HepG2 (cell line): ENCODE data around the gene ZBTB21. TPM values are rescaled to one million over a fixed set of nuclear protein-coding genes. Genes with fewer than 3 reads are reported as not detected.

ENCODE experiments used
- ATAC-seq: fragments of 200-7000 bp; cut with Tn5 transposase; 3 replicates; pipeline ENCODE4 v1.9.1; 2020; ENCODE audit warnings: mild to moderate bottlenecking, moderate library complexity
- BruUV-seq: library from RNA; stranded (reverse); fragments of 400-500 nt; replicated peaks from 2 replicates; lab custom pipeline; 2021; lab: Mats Ljungman, UMichigan
- CTCF ChIA-PET: fragments of 300-600 bp; formaldehyde crosslinking; extraction: SDS; loops from one replicate; lab custom pipeline; 2021; ENCODE audit warnings: low total read pairs, inconsistent platforms, low intra/inter-chr PET ratio; lab: Yijun Ruan, JAX
- POLR2A ChIA-PET: fragments of 350-600 bp; sonication (Branson Sonifier 250); formaldehyde crosslinking; loops from one replicate; lab custom pipeline; 2020; ENCODE audit warnings: antibody characterized with exemption, inconsistent platforms; lab: Yijun Ruan, JAX
- DNase-seq: peaks from one replicate; pipeline ENCODE4 v3.0.0-alpha.2; 2015; ENCODE audit warnings: low spot score
- FAIRE-seq: peaks from 3 replicates; lab custom pipeline; 2011; peaks lifted over from hg19 to GRCh38; lab: Jason Lieb, UNC
- H2AFZ ChIP-seq: one replicate; pipeline ENCODE4 v1.6.1; 2011; ENCODE audit warnings: low read length, inconsistent platforms
- H3K27ac ChIP-seq: fragments of 300-600 bp; 3 replicates; pipeline ENCODE4 v1.8.0; 2011; ENCODE audit warnings: mixed run types, mild to moderate bottlenecking, mixed read lengths, low read length, inconsistent platforms; ENCODE audit not compliant: insufficient read depth; ENCODE audit errors: extremely low read length
- H3K27me3 ChIP-seq, 2 experiments: fragments of 200-600 bp in 1 of 2; 2 replicates in 1 of 2; 3 replicates in 1 of 2; pipeline versions ENCODE4 v1.6.0 to v1.8.0; 2011; ENCODE audit warnings: low read length in 2 of 2, mild to moderate bottlenecking in 2 of 2, moderate library complexity in 2 of 2, inconsistent platforms in 1 of 2; ENCODE audit not compliant: insufficient read depth in 2 of 2, control insufficient read depth in 1 of 2
- H3K36me3 ChIP-seq, 2 experiments: fragments of 200-600 bp in 1 of 2; replicated peaks in 1 of 2; 2 replicates in 1 of 2; 3 replicates in 1 of 2; pipeline versions ENCODE4 v1.5.1 to v1.8.0; 2011; ENCODE audit warnings: low read length in 2 of 2, inconsistent platforms in 1 of 2; ENCODE audit not compliant: insufficient read depth in 2 of 2, control insufficient read depth in 1 of 2
- H3K4me1 ChIP-seq: 2 replicates; pipeline ENCODE4 v1.5.1; 2012; ENCODE audit warnings: low read length, inconsistent platforms; ENCODE audit not compliant: insufficient read depth
- H3K4me2 ChIP-seq: 2 replicates; pipeline ENCODE4 v1.6.0; 2011; ENCODE audit warnings: low read depth, low read length, inconsistent platforms
- H3K4me3 ChIP-seq, 3 experiments: fragments of 200-600 bp in 1 of 3; sonication (generic), shearing (Covaris generic) in 1 of 3; replicated peaks in 1 of 3; 2 replicates each; pipeline ENCODE4 v1.5.1; 2011 to 2016; ENCODE audit warnings: low read length in 3 of 3, inconsistent platforms in 2 of 3, low read depth in 2 of 3, mild to moderate bottlenecking in 2 of 3, control low read depth in 1 of 3, mixed read lengths in 1 of 3; ENCODE audit not compliant: insufficient read depth in 1 of 3
- H3K79me2 ChIP-seq: one replicate; pipeline ENCODE4 v1.6.1; 2011; ENCODE audit warnings: low read length, inconsistent platforms; ENCODE audit not compliant: insufficient read depth
- H3K9ac ChIP-seq: 2 replicates; pipeline ENCODE4 v1.6.0; 2011; ENCODE audit warnings: mild to moderate bottlenecking, low read depth, low read length, inconsistent platforms; ENCODE audit not compliant: insufficient read depth
- H3K9me3 ChIP-seq: 2 replicates; pipeline ENCODE4 v1.5.1; 2012; ENCODE audit warnings: mild to moderate bottlenecking, low read length
- H4K20me1 ChIP-seq: 2 replicates; pipeline ENCODE4 v1.6.0; 2011; ENCODE audit warnings: inconsistent platforms, mild to moderate bottlenecking, low read length, moderate library complexity; ENCODE audit not compliant: insufficient read depth
- CEBPG ChIP-seq: IDR thresholded peaks from 2 replicates; pipeline ENCODE4 v1.6.1; 2016
- FOXP4 ChIP-seq: sonication (generic); formaldehyde crosslinking; IDR thresholded peaks from 2 replicates; pipeline ENCODE4 v1.4.0; 2020; ENCODE audit warnings: missing genetic modification reagents
- GTF2F1 ChIP-seq: fragments of 150-350 bp; IDR thresholded peaks from 2 replicates; pipeline ENCODE4 v1.6.1; 2014; ENCODE audit warnings: low read length
- KDM3A ChIP-seq: IDR thresholded peaks from 2 replicates; pipeline ENCODE4 v1.6.1; 2018; ENCODE audit warnings: low read depth, missing compliant biosample characterization
- NFKBIZ ChIP-seq: IDR thresholded peaks from 2 replicates; pipeline ENCODE4 v1.6.1; 2018; ENCODE audit warnings: missing genetic modification reagents, missing compliant biosample characterization
- POLR2AphosphoS5 ChIP-seq: IDR thresholded peaks from 2 replicates; pipeline ENCODE4 v1.6.1; 2012; ENCODE audit warnings: low read depth, low read length
- SATB2 ChIP-seq: sonication (generic); formaldehyde crosslinking; IDR thresholded peaks from 2 replicates; pipeline ENCODE4 v1.5.0; 2020; ENCODE audit warnings: missing genetic modification reagents
- TGIF2 ChIP-seq: IDR thresholded peaks from 2 replicates; pipeline ENCODE4 v1.6.1; 2016; ENCODE audit warnings: control low read depth, missing compliant biosample characterization
- ZFX ChIP-seq: sonication (generic); formaldehyde crosslinking; IDR thresholded peaks from 2 replicates; pipeline ENCODE4 v1.4.0; 2020; ENCODE audit warnings: mild to moderate bottlenecking, low read depth, missing genetic modification reagents, moderate library complexity
- ZNF567 ChIP-seq: sonication (generic); formaldehyde crosslinking; IDR thresholded peaks from 2 replicates; pipeline ENCODE4 v1.8.1; 2023; ENCODE audit warnings: mild to moderate bottlenecking, missing genetic modification reagents, borderline replicate concordance
- WGBS: methylation state at CpG from one replicate; pipeline ENCODE4 v1.1.6; 2017; ENCODE audit warnings: low lambda C conversion rate; 5-methylcytosine and 5-hydroxymethylcytosine counted together
- in situ Hi-C: cut with HindIII; loops from 2 replicates; pipeline ENCODE4 v1.10.0; 2017; ENCODE audit warnings: low pct_unique_long_range_greater_than_20kb; ENCODE audit not compliant: extremely low pct_ligation_motif_present
- intact Hi-C: fragments of 100-400 bp; cut with micrococcal nuclease; formaldehyde crosslinking; loops from one replicate; pipeline ENCODE4 v1.10.0; 2022; ENCODE audit not compliant: unreplicated experiment
- polyA plus RNA-seq, 8 experiments: library from polyadenylated mRNA; depleted of rRNA in 3 of 8; stranded (reverse) in 7 of 8; unstranded in 1 of 8; fragments of >200 nt; fragmentation: Illumina TruSeq in 4 of 8; extraction: Trizol in 4 of 8; gene quantifications; 2 replicates each; pipeline versions ENCODE4 v1.2.1 to v1.2.3, GENCODE V29; 2011 to 2016; ENCODE audit warnings: low read depth in 4 of 8, missing spikeins in 1 of 8, mixed read lengths in 1 of 8; ENCODE audit not compliant: insufficient read depth in 1 of 8
- total RNA-seq, 5 experiments: library from RNA; depleted of rRNA; stranded (reverse); fragments of >200 nt; fragmentation: Illumina TruSeq; extraction: Trizol; gene quantifications; 2 replicates each; pipeline ENCODE4 v1.2.3, GENCODE V29; 2016; ENCODE audit warnings: low read depth in 1 of 5

The ZBTB21 gene
- total and polyA plus RNA-seq, 2 of the 13 experiments (the other 11 are each of a cell fraction or from before 2014, with no cell fraction given): 4.5 to 6.1 TPM

- Histone ChIP-seq H3K27me3 (peaks cover 6 to 18% of the 10 kb centered on the region in 2 experiments; a peak in 4 of 5 replicates), H3K4me1 (peaks cover 40% of the 10 kb centered on the region), H3K9me3 (no peaks in the 10 kb centered on the region), H3K9ac (no peak overlapping the region), H3K36me3 (no peaks in the 10 kb centered on the region), H4K20me1 (no peaks in the 10 kb centered on the region), H2AFZ (no peak overlapping the region), H3K27ac (no peak overlapping the region), H3K79me2 (no peaks in the 10 kb centered on the region), H3K4me2 (no peak overlapping the region), H3K4me3 (no peak overlapping the region)
- BruUV-seq: no TSS peak
- POLR2A ChIA-PET: no interaction called here
- in situ Hi-C loops (no loop called here), intact Hi-C loops (no loop called here)
- CTCF ChIA-PET: no interaction called here
- FAIRE-seq (no peak), DNase-seq (no peak), ATAC-seq (no peak)
- no peak for TF ChIP-seq GTF2F1
- TF ChIP-seq KDM3A (CRISPR knock-in tag): no peak
- TF ChIP-seq SATB2 (CRISPR knock-in tag): no peak
- no peak for TF ChIP-seq TGIF2 (CRISPR knock-in tag)
- TF ChIP-seq POLR2AphosphoS5: no peak
- no peak for TF ChIP-seq FOXP4
- TF ChIP-seq ZFX (CRISPR knock-in tag): no peak
- no peak for TF ChIP-seq CEBPG
- TF ChIP-seq NFKBIZ (CRISPR knock-in tag): no peak
- TF ChIP-seq ZNF567 (CRISPR knock-in tag): no peak
- WGBS: 18% methylated on average over 2 of the region's 4 CpGs
Observed at GRCh38 chr21:41967708-41968107, 42.5 kb downstream of the ZBTB21 start.
